ENCODE results near the gene RPS6KA2. TPM values are rescaled to one million over a fixed set of nuclear protein-coding genes. Genes with fewer than 3 reads are reported as not detected.
"Not testable (repeated sequence)": the region's sequence is repeated elsewhere in the genome, so short reads cannot be mapped to it uniquely, and the experiment has no call there.

Gene RPS6KA2
- total RNA-seq, 1 experiment from 2014 or later, result 12.3 TPM

- Histone ChIP-seq H3K27ac (ENCODE audit: insufficient read length, low read depth, low read length) (no peak overlapping the region), H2BK120ac (ENCODE audit: low read depth, low read length, poor library complexity, severe bottlenecking) (no peak overlapping the region), H3K56ac (ENCODE audit: insufficient read length, low read depth, low read length) (no peak overlapping the region), H3K4me2 (ENCODE audit: insufficient read depth, insufficient read length, low read length) (no peak overlapping the region), H2AK5ac (ENCODE audit: insufficient read length, low read length) (no peak overlapping the region), H3K23me2 (ENCODE audit: insufficient read length, low read depth, low read length, poor library complexity, severe bottlenecking) (peaks cover 3% of the 10 kb centered on the region), H4K5ac (ENCODE audit: insufficient read length, low read depth, low read length) (no peak overlapping the region), H3K27me3 (ENCODE audit: insufficient read depth, low read length) (no peaks in the 10 kb centered on the region), H3K18ac (ENCODE audit: insufficient read length, low read depth, low read length) (no peak overlapping the region), H4K8ac (replicated peaks; ENCODE audit: insufficient read length, low read depth, low read length) (no peak overlapping the region), H3K23ac (ENCODE audit: insufficient read length, low read depth, low read length) (no peak overlapping the region), H2BK12ac (ENCODE audit: insufficient read length, low read depth, low read length) (no peak overlapping the region), H4K20me1 (ENCODE audit: control insufficient read depth, insufficient read depth, insufficient read length) (no peaks in the 10 kb centered on the region), H3T11ph (ENCODE audit: low read length) (no peak overlapping the region), H3K79me1 (ENCODE audit: insufficient read depth, low read depth, low read length, poor library complexity, severe bottlenecking) (no peaks in the 10 kb centered on the region), H3K9me3 (ENCODE audit: control insufficient read depth, low read depth, low read length) (no peaks in the 10 kb centered on the region), H4K91ac (ENCODE audit: insufficient read length, low read depth, low read length) (no peak overlapping the region), H2BK5ac (ENCODE audit: insufficient read length, low read length) (no peak overlapping the region), H2BK15ac (ENCODE audit: low read depth, low read length) (no peak overlapping the region), H3K79me2 (ENCODE audit: insufficient read depth, low read length) (no peaks in the 10 kb centered on the region), H3K14ac (ENCODE audit: insufficient read depth, low read length) (no peak overlapping the region), H2AFZ (ENCODE audit: low read length) (no peak overlapping the region), H2BK20ac (ENCODE audit: low read depth, low read length, poor library complexity, severe bottlenecking) (no peak overlapping the region), H3K4ac (ENCODE audit: low read depth, low read length) (no peak overlapping the region), H3K4me1 (ENCODE audit: insufficient read depth, low read length) (peaks cover 3% of the 10 kb centered on the region; the same call in 1 of the 2 replicates), H3K9ac (ENCODE audit: extremely low read depth, insufficient read length, low read length) (no peak overlapping the region)
- no CpG with 5 or more reads among the region's 5 CpGs for WGBS (ENCODE audit: extremely low coverage, insufficient read length, low lambda C conversion rate)
- Mint-ChIP-seq H3K4me3 (no peak overlapping the region), H3K27me3 (ENCODE audit: low read depth) (peaks cover 6% of the 10 kb centered on the region; the same call in 1 of the 2 replicates), H3K4me1 (peaks cover 11% of the 10 kb centered on the region in 2 experiments), H3K27ac (no peak overlapping the region), H3K36me3 (ENCODE audit: insufficient read depth in 1 of 3, low read depth in 3 of 3) (no peaks in the 10 kb centered on the region; a peak in 1 of 7 replicates), H3K9me3 (no peaks in the 10 kb centered on the region)
- no peak for DNase-seq
- TF ChIP-seq CTCF (conservative IDR thresholded peaks at IDR 0.05), result no peak
Measured at GRCh38 chr6:166387642-166388289, 239.3 kb downstream of the RPS6KA2 start.

- H3K18ac ChIP-seq (ENCODE audit: insufficient read length, low read depth, low read length); H3K56ac ChIP-seq (ENCODE audit: insufficient read length, low read depth, low read length); H3K36me3 Mint-ChIP-seq (ENCODE audit: insufficient read depth in 1 of 3, low read depth in 3 of 3); H4K5ac ChIP-seq (ENCODE audit: insufficient read length, low read depth, low read length); H3K23ac ChIP-seq (ENCODE audit: insufficient read length, low read depth, low read length); H3K9me3 Mint-ChIP-seq; H4K91ac ChIP-seq (ENCODE audit: insufficient read length, low read depth, low read length); H3K27ac Mint-ChIP-seq; H2BK5ac ChIP-seq (ENCODE audit: insufficient read length, low read length); H2BK20ac ChIP-seq (ENCODE audit: low read depth, low read length, poor library complexity, severe bottlenecking); H3K27me3 ChIP-seq (ENCODE audit: insufficient read depth, low read length); H3K23me2 ChIP-seq (ENCODE audit: insufficient read length, low read depth, low read length, poor library complexity, severe bottlenecking); H3K4me3 Mint-ChIP-seq; H3K4me1 ChIP-seq (ENCODE audit: insufficient read depth, low read length); H3K4ac ChIP-seq (ENCODE audit: low read depth, low read length); H3T11ph ChIP-seq (ENCODE audit: low read length); H3K9ac ChIP-seq (ENCODE audit: extremely low read depth, insufficient read length, low read length); H2BK15ac ChIP-seq (ENCODE audit: low read depth, low read length); H3K14ac ChIP-seq (ENCODE audit: insufficient read depth, low read length); H2BK120ac ChIP-seq (ENCODE audit: low read depth, low read length, poor library complexity, severe bottlenecking); DNase-seq; H3K27me3 Mint-ChIP-seq (ENCODE audit: low read depth); H3K79me1 ChIP-seq (ENCODE audit: insufficient read depth, low read depth, low read length, poor library complexity, severe bottlenecking); H3K9me3 ChIP-seq (ENCODE audit: control insufficient read depth, low read depth, low read length); H2BK12ac ChIP-seq (ENCODE audit: insufficient read length, low read depth, low read length); H4K8ac ChIP-seq (replicated peaks; ENCODE audit: insufficient read length, low read depth, low read length); H4K20me1 ChIP-seq (ENCODE audit: control insufficient read depth, insufficient read depth, insufficient read length); H2AFZ ChIP-seq (ENCODE audit: low read length); H2AK5ac ChIP-seq (ENCODE audit: insufficient read length, low read length); H3K4me2 ChIP-seq (ENCODE audit: insufficient read depth, insufficient read length, low read length); H3K27ac ChIP-seq (ENCODE audit: insufficient read length, low read depth, low read length); H3K79me2 ChIP-seq (ENCODE audit: insufficient read depth, low read length): not testable (repeated sequence)
- peaks cover 11% of the 10 kb centered on the region in 2 experiments for H3K4me1 Mint-ChIP-seq
- WGBS (ENCODE audit: extremely low coverage, insufficient read length, low lambda C conversion rate), result no CpG with 5 or more reads among the region's 9 CpGs
Measured at GRCh38 chr6:166387098-166387497, 240.0 kb downstream of the RPS6KA2 start.
